Mucosa of rectum (tissue), 2 donors: ENCODE results near the gene NUDT15.

Source experiments
- H3K27ac ChIP-seq, 2 donors: one replicate each; pipeline ENCODE4 v1.7.0; 2013; ENCODE audit warnings: inconsistent platforms in 2 of 2, low read depth in 2 of 2, low read length in 2 of 2
- H3K27me3 ChIP-seq, 2 donors: one replicate each; pipeline ENCODE4 v1.7.0; 2013; ENCODE audit warnings: low read length in 2 of 2; ENCODE audit not compliant: control insufficient read depth in 2 of 2, insufficient read depth in 2 of 2
- H3K36me3 ChIP-seq, 2 donors: one replicate each; pipeline ENCODE4 v1.7.0; 2013; ENCODE audit warnings: low read length in 2 of 2; ENCODE audit not compliant: control insufficient read depth in 2 of 2, insufficient read depth in 2 of 2
- H3K4me1 ChIP-seq, 2 donors: one replicate each; pipeline ENCODE4 v1.7.0; 2013; ENCODE audit warnings: low read length in 2 of 2, mild to moderate bottlenecking in 1 of 2; ENCODE audit not compliant: control insufficient read depth in 2 of 2, insufficient read depth in 2 of 2
- H3K4me3 ChIP-seq, 2 donors: one replicate each; pipeline ENCODE4 v1.7.0; 2013; ENCODE audit warnings: low read length in 2 of 2
- H3K9ac ChIP-seq, 2 donors: one replicate each; pipeline ENCODE4 v1.7.0; 2013; ENCODE audit warnings: low read length in 2 of 2, low read depth in 1 of 2, mild to moderate bottlenecking in 1 of 2
- H3K9me3 ChIP-seq, 2 donors: one replicate each; pipeline ENCODE4 v1.7.0; 2013; ENCODE audit warnings: low read length in 2 of 2; ENCODE audit not compliant: control insufficient read depth in 2 of 2
- donor health status: healthy.
- donor health status: Normal muscosa, but diverticular disease.

NUDT15 gene

DNA sequence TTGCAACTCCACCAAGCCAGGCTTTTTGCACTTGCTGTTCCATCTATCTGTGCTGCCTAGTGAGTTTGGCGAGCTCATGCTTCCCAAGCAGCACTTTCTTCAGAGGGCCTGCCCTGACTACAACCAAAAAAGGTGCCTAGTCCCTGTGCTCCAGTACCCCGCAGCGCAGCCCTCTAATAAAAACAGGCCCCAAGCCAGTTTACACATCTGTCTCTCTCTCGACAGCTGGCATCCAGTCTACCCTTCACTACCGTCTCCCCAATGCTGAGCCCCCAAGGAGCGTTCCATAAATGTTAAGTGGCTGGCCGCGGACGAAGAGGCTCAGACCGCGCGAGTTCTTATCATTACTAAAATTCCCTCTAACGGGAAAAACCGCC is 56.9 kb downstream of the NUDT15 start:
- H3K4me3 ChIP-seq, result peak overlapping the region; percentile 93
- H3K27me3 ChIP-seq, result no peaks in the 10 kb centered on the region
- H3K36me3 ChIP-seq, result no peaks in the 10 kb centered on the region
- H3K9ac ChIP-seq, result peak overlapping the region; percentile 92 to 93
- H3K27ac ChIP-seq, result peak overlapping the region; percentile 55 to 74
- peaks cover 10 to 12% of the 10 kb centered on the region in 2 donors for H3K4me1 ChIP-seq
- no peaks in the 10 kb centered on the region for H3K9me3 ChIP-seq

GRCh38 chr13:48094781-48095502 is 57.4 kb downstream of the NUDT15 start, which contains the start of gene MED4:
TSS of gene MED4 (minus strand) at chr13:48095104. CDS start at chr13:48095078, 26 bp downstream.
- no peaks in the 10 kb centered on the region for H3K36me3 ChIP-seq
- H3K4me3 ChIP-seq, result peak within 1 kb of the TSS; percentile 93
- peak within 1 kb of the TSS; percentile 55 to 74 for H3K27ac ChIP-seq
- H3K4me1 ChIP-seq, result peaks cover 10 to 12% of the 10 kb centered on the region in 2 donors
- H3K9ac ChIP-seq, result peak within 1 kb of the TSS; percentile 92 to 93
- H3K27me3 ChIP-seq, result no peaks in the 10 kb centered on the region
- no peaks in the 10 kb centered on the region for H3K9me3 ChIP-seq

DNA sequence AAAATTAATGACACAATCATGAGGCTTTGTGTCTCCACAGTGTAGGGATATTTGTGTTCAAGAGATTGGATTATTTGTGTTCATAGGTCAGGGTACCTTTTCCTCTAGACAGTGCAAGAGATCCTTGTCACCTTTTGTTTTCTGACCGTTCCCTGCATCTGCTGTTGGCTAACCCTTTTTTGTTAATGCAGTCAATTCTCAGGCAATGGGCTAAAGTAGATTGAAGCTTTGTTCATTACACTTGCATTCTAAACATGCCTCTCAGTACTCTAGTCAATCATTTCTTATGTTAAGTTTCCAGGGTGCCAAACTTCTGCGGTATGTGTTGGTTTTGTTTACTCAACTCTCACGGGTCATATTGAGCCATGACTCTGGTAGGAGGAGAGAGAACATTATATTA is 59.1 kb downstream of the NUDT15 start:
- H3K36me3 ChIP-seq, result no peaks in the 10 kb centered on the region
- no peak overlapping the region for H3K4me3 ChIP-seq
- no peaks in the 10 kb centered on the region for H3K27me3 ChIP-seq
- H3K27ac ChIP-seq, result no peak overlapping the region
- H3K4me1 ChIP-seq, result peaks cover 10 to 12% of the 10 kb centered on the region in 2 donors
- no peaks in the 10 kb centered on the region for H3K9me3 ChIP-seq
- H3K9ac ChIP-seq, result no peak overlapping the region
